Measurements from ENCODE around the gene REC114.

The REC114 gene

DNA sequence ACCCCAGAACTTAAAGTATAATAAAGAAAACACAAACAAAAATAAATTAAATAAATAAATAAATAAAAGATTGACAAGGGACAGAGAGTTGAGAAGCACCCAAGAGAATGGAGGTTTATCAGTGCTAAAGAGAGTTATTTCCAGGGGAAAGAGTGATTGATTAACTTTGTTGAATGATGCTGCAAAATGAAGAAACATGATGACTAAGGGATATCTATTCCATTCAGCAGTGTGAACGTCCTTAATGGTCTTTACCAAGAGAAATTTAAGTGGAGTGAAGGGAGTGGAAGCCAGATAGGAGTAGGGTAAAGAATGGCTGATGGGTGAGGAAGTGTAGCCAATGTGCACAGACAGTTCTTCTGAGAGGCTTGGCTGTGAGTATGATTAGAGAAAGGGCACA, 11.1 kb downstream of the REC114 start:
- WGBS, result 62% methylated on average over 1 of the region's 1 CpG
- Histone ChIP-seq H3K27me3 (ENCODE audit: insufficient read depth, low read length) (no peaks in the 10 kb centered on the region), H3K27ac (ENCODE audit: low read depth, low read length) (no peak overlapping the region)

DNA sequence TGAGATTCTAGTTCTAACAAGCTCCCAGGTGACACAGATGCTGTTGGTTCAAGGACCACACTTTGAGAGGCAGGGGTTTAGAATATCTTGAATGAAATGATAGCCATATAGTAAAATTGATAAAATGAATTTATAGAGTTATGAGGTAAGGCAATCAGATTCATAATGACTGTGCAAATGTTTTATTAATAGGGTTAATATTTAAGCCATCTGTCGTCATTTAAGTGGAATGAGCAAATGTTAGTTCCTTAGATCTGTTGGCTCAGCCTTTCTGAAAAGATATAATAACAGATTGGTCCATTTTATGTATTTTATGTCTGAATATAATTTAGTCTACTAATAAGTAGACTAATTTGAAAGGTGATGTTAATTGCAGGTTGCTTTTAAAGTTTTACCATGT, 12.9 kb downstream of the REC114 start:
- 100% methylated on average over 1 of the region's 1 CpG for WGBS
- H3K9me3 ChIP-seq (ENCODE audit: insufficient read depth, low read depth, low read length), result no peaks in the 10 kb centered on the region
- no peak overlapping the region for H3K4me3 ChIP-seq (ENCODE audit: low read length)
- peaks cover 5% of the 10 kb centered on the region; the same call in 1 of the 2 replicates for H3K4me1 ChIP-seq (ENCODE audit: insufficient read depth, low read length)
- H3K36me3 ChIP-seq (ENCODE audit: insufficient read depth, low read length), result no peaks in the 10 kb centered on the region
- H3K27ac ChIP-seq (ENCODE audit: low read depth, low read length), result no peak overlapping the region
- no peaks in the 10 kb centered on the region for H3K27me3 ChIP-seq (ENCODE audit: insufficient read depth, low read length)
- no peak overlapping the region for H3K9ac ChIP-seq (ENCODE audit: low read depth, low read length)

More for the DNA sequence above, 11.1 kb downstream of the REC114 start:
- Histone ChIP-seq H3K9me3 (ENCODE audit: insufficient read depth, low read depth, low read length) (no peaks in the 10 kb centered on the region), H3K4me1 (ENCODE audit: insufficient read depth, low read length) (peaks cover 5% of the 10 kb centered on the region; the same call in 1 of the 2 replicates), H3K36me3 (ENCODE audit: insufficient read depth, low read length) (no peaks in the 10 kb centered on the region), H3K9ac (ENCODE audit: low read depth, low read length) (no peak overlapping the region), H3K4me3 (ENCODE audit: low read length) (no peak overlapping the region)

DNA sequence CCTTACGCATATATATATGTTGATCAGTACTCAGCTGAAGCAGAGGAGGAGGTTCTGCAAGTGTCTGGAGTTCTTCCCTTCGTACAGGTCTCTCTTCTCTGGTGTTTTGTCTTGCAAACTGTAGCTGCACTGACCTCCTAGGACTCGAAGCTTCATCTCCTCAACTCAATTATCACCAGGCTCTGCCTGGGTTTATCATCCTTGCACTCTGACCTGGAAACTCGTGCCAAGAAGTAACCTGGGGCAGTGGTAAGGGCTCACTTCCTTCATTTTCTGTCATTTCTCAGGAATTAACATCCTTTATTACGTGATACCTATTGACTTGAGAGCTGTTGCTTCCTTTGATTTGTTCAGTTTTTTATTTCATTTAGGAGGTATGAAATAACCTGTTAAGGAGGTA, 14.4 kb downstream of the REC114 start:
- Histone ChIP-seq H3K27me3 (ENCODE audit: insufficient read depth, low read length) (no peaks in the 10 kb centered on the region), H3K4me1 (ENCODE audit: insufficient read depth, low read length) (peaks cover 5% of the 10 kb centered on the region; the same call in 1 of the 2 replicates), H3K36me3 (ENCODE audit: insufficient read depth, low read length) (no peaks in the 10 kb centered on the region), H3K27ac (ENCODE audit: low read depth, low read length) (no peak overlapping the region), H3K9ac (ENCODE audit: low read depth, low read length) (no peak overlapping the region), H3K9me3 (ENCODE audit: insufficient read depth, low read depth, low read length) (no peaks in the 10 kb centered on the region), H3K4me3 (ENCODE audit: low read length) (no peak overlapping the region)
- 57% methylated on average over 5 of the region's 5 CpGs for WGBS

- Histone ChIP-seq H3K4me1 (ENCODE audit: insufficient read depth, low read length) (peaks cover 5% of the 10 kb centered on the region; the same call in 1 of the 2 replicates), H3K9me3 (ENCODE audit: insufficient read depth, low read depth, low read length) (no peaks in the 10 kb centered on the region), H3K36me3 (ENCODE audit: insufficient read depth, low read length) (no peaks in the 10 kb centered on the region), H3K4me3 (ENCODE audit: low read length) (no peak overlapping the region), H3K9ac (ENCODE audit: low read depth, low read length) (no peak overlapping the region), H3K27ac (ENCODE audit: low read depth, low read length) (no peak overlapping the region), H3K27me3 (ENCODE audit: insufficient read depth, low read length) (no peaks in the 10 kb centered on the region)
Measured at GRCh38 chr15:73460662-73461061, 17.7 kb downstream of the REC114 start.

- Histone ChIP-seq H3K4me3 (ENCODE audit: low read length) (no peak overlapping the region), H3K9me3 (ENCODE audit: insufficient read depth, low read depth, low read length) (no peaks in the 10 kb centered on the region), H3K27me3 (ENCODE audit: insufficient read depth, low read length) (no peaks in the 10 kb centered on the region), H3K4me1 (ENCODE audit: insufficient read depth, low read length) (no peaks in the 10 kb centered on the region), H3K27ac (ENCODE audit: low read depth, low read length) (no peak overlapping the region), H3K36me3 (ENCODE audit: insufficient read depth, low read length) (no peaks in the 10 kb centered on the region), H3K9ac (ENCODE audit: low read depth, low read length) (no peak overlapping the region)
- 75% methylated on average over 2 of the region's 2 CpGs for WGBS
Measured at GRCh38 chr15:73464602-73465001, 21.6 kb downstream of the REC114 start.

DNA sequence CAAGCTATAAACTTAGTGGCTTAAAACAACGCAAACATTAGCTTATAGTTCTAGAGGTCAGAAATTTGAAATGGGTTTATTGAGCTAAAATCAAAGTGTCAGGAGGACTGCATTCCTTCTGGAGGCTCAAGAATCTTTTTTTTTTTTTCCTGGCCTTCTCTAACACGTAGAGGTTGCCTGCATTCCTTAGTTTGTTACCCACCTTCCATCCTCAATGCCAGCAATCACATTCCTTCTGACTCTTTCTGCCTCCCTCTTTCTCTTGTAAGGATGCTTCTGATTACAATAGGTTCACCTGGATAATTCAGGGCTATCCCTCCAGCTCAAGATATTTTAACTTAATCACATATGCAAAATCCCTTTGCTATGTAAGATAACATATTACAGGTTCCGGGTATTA, 24.8 kb downstream of the REC114 start:
- no peaks in the 10 kb centered on the region for H3K36me3 ChIP-seq (ENCODE audit: insufficient read depth, low read length)
- H3K9me3 ChIP-seq (ENCODE audit: insufficient read depth, low read depth, low read length), result no peaks in the 10 kb centered on the region
- H3K4me3 ChIP-seq (ENCODE audit: low read length), result no peak overlapping the region
- no peak overlapping the region for H3K27ac ChIP-seq (ENCODE audit: low read depth, low read length)
- H3K4me1 ChIP-seq (ENCODE audit: insufficient read depth, low read length), result no peaks in the 10 kb centered on the region
- H3K9ac ChIP-seq (ENCODE audit: low read depth, low read length), result no peak overlapping the region
- no peaks in the 10 kb centered on the region for H3K27me3 ChIP-seq (ENCODE audit: insufficient read depth, low read length)
- WGBS, result 59% methylated on average over 2 of the region's 3 CpGs

DNA sequence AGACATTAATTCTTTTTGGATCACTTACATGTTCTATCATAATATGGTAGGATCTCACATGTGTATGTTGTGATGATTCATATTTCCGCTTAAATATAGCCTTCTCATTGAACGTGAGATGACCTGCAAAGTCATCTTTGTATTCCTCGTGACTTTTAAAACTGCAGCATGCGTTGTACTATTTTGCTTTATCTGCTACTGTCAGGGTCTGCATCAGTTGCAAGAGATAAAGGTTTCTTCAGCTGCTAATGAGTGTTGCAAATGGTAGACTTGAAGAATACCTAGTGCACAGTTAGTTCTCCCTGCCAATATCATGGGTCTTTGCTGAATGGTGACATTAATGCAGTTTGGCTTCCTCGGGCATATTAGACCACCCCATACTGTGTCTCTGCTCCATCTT, 31.8 kb downstream of the REC114 start:
- no peak overlapping the region for H3K27ac ChIP-seq (ENCODE audit: low read depth, low read length)
- no peaks in the 10 kb centered on the region for H3K27me3 ChIP-seq (ENCODE audit: insufficient read depth, low read length)
- no peaks in the 10 kb centered on the region for H3K4me1 ChIP-seq (ENCODE audit: insufficient read depth, low read length)
- H3K4me3 ChIP-seq (ENCODE audit: low read length), result no peak overlapping the region
- H3K9ac ChIP-seq (ENCODE audit: low read depth, low read length), result no peak overlapping the region
- H3K9me3 ChIP-seq (ENCODE audit: insufficient read depth, low read depth, low read length), result no peaks in the 10 kb centered on the region
- no peaks in the 10 kb centered on the region for H3K36me3 ChIP-seq (ENCODE audit: insufficient read depth, low read length)
- 95% methylated on average over 5 of the region's 5 CpGs for WGBS

- no peak overlapping the region for H3K27ac ChIP-seq (ENCODE audit: low read depth, low read length)
- H3K9ac ChIP-seq (ENCODE audit: low read depth, low read length), result no peak overlapping the region
- H3K4me3 ChIP-seq (ENCODE audit: low read length), result no peak overlapping the region
- WGBS, result 96% methylated on average over 7 of the region's 7 CpGs
- H3K36me3 ChIP-seq (ENCODE audit: insufficient read depth, low read length), result no peaks in the 10 kb centered on the region
- H3K4me1 ChIP-seq (ENCODE audit: insufficient read depth, low read length), result no peaks in the 10 kb centered on the region
- no peaks in the 10 kb centered on the region for H3K9me3 ChIP-seq (ENCODE audit: insufficient read depth, low read depth, low read length)
- H3K27me3 ChIP-seq (ENCODE audit: insufficient read depth, low read length), result no peaks in the 10 kb centered on the region
Measured at GRCh38 chr15:73476704-73477216, 33.8 kb downstream of the REC114 start.

DNA sequence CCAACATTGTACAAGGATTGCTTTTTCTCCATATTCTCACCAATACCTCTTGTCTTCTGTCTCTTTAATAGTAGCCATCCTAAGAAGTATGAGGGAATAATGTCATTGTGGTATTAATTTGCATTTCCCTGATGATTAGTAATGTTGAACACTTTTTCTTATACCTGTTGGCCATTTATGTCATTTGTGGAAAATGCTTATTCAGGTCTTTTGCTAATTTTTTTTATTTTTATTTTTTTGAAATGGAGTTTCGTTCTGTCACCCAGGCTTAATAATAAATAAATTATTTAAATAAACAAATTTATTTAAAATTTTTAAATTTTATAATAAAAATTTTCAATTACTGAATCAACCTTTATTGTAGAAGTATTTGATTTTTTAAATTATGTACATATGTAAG, 37.1 kb downstream of the REC114 start:
- no peak overlapping the region for H3K27ac ChIP-seq (ENCODE audit: low read depth, low read length)
- no peak overlapping the region for H3K9ac ChIP-seq (ENCODE audit: low read depth, low read length)
- no CpG with 5 or more reads among the region's 1 CpG for WGBS

GRCh38 chr15:73482166-73482565, 39.2 kb downstream of the REC114 start:
- Histone ChIP-seq H3K9me3 (ENCODE audit: insufficient read depth, low read depth, low read length) (no peaks in the 10 kb centered on the region), H3K36me3 (ENCODE audit: insufficient read depth, low read length) (no peaks in the 10 kb centered on the region), H3K27ac (ENCODE audit: low read depth, low read length) (no peak overlapping the region), H3K9ac (ENCODE audit: low read depth, low read length) (no peak overlapping the region), H3K27me3 (ENCODE audit: insufficient read depth, low read length) (no peaks in the 10 kb centered on the region), H3K4me3 (ENCODE audit: low read length) (no peak overlapping the region), H3K4me1 (ENCODE audit: insufficient read depth, low read length) (no peaks in the 10 kb centered on the region)
- WGBS, result 78% methylated on average over 3 of the region's 3 CpGs

More for the DNA sequence above, 37.1 kb downstream of the REC114 start:
- Histone ChIP-seq H3K36me3 (ENCODE audit: insufficient read depth, low read length) (no peaks in the 10 kb centered on the region), H3K9me3 (ENCODE audit: insufficient read depth, low read depth, low read length) (no peaks in the 10 kb centered on the region), H3K4me3 (ENCODE audit: low read length) (no peak overlapping the region), H3K4me1 (ENCODE audit: insufficient read depth, low read length) (no peaks in the 10 kb centered on the region), H3K27me3 (ENCODE audit: insufficient read depth, low read length) (no peaks in the 10 kb centered on the region)

- WGBS, result 92% methylated on average over 4 of the region's 4 CpGs
- no peaks in the 10 kb centered on the region for H3K9me3 ChIP-seq (ENCODE audit: insufficient read depth, low read depth, low read length)
- no peak overlapping the region for H3K4me3 ChIP-seq (ENCODE audit: low read length)
- no peaks in the 10 kb centered on the region for H3K27me3 ChIP-seq (ENCODE audit: insufficient read depth, low read length)
- no peaks in the 10 kb centered on the region for H3K36me3 ChIP-seq (ENCODE audit: insufficient read depth, low read length)
- H3K4me1 ChIP-seq (ENCODE audit: insufficient read depth, low read length), result no peaks in the 10 kb centered on the region
- no peak overlapping the region for H3K9ac ChIP-seq (ENCODE audit: low read depth, low read length)
- no peak overlapping the region for H3K27ac ChIP-seq (ENCODE audit: low read depth, low read length)
Measured at GRCh38 chr15:73483053-73483452, 40.1 kb downstream of the REC114 start.

DNA sequence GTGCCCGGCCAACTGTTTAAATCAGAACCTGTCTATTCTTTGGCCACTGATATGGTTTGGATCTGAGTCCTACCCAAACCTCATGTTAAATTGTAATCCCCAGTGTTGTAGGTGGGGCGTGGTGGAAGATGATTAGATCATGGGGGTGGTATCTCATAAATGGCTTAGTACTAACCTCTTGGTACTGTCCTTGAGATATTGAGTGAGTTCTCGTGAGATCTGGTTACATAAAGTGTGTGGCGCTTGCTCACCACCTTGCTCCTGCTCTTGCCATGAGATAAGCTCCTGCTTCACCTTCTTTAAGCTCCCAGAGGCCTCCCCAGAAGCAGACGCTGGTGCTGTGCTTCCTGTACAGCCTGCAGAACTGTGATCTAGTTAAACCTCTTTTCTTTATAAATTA, 42.4 kb downstream of the REC114 start:
- no peaks in the 10 kb centered on the region for H3K27me3 ChIP-seq (ENCODE audit: insufficient read depth, low read length)
- no peaks in the 10 kb centered on the region for H3K36me3 ChIP-seq (ENCODE audit: insufficient read depth, low read length)
- no peak overlapping the region for H3K9ac ChIP-seq (ENCODE audit: low read depth, low read length)
- WGBS, result 94% methylated on average over 5 of the region's 5 CpGs
- H3K4me3 ChIP-seq (ENCODE audit: low read length), result no peak overlapping the region
- H3K27ac ChIP-seq (ENCODE audit: low read depth, low read length), result no peak overlapping the region
- H3K4me1 ChIP-seq (ENCODE audit: insufficient read depth, low read length), result no peaks in the 10 kb centered on the region
- no peaks in the 10 kb centered on the region for H3K9me3 ChIP-seq (ENCODE audit: insufficient read depth, low read depth, low read length)
